ENCODE data around the gene NADSYN1. TPM values are rescaled to one million over a fixed set of nuclear protein-coding genes. Genes with fewer than 3 reads are reported as not detected.
A peak's percentile ranks its signal among the peaks of the same experiment; 100 is the strongest.

Gene NADSYN1
- total and polyA plus RNA-seq, 8 donors: 28.0 to 320 (median 65.2) TPM

GRCh38 chr11:71495286-71496230 is 42.6 kb downstream of the NADSYN1 start:
- no peak overlapping the region for H3K4me3 ChIP-seq
- no peaks in the 10 kb centered on the region for H3K9me3 ChIP-seq
- H3K4me1 ChIP-seq: peaks cover 0 to 4% (median 0%) of the 10 kb centered on the region in 4 donors
- WGBS, 5 donors: 95 to 97% (median 96%) methylated on average over 18 to 20 of the region's 20 CpGs
- intact Hi-C loops (cut with DNase I; ENCODE audit: low total_unique reads): no loop called here
- peaks cover 66 to 100% (median 99%) of the 10 kb centered on the region in 4 donors for H3K36me3 ChIP-seq
- no peak overlapping the region for H3K27ac ChIP-seq
- no peak for TF ChIP-seq EP300 (IDR thresholded peaks at IDR 0.05)
- no peak for TF ChIP-seq POLR2A (IDR thresholded peaks at IDR 0.05)
- TF ChIP-seq POLR2AphosphoS5 (IDR thresholded peaks at IDR 0.05): no peak
- TF ChIP-seq CTCF (IDR thresholded peaks at IDR 0.05): no peak
- DNase-seq: peak in 1 of 2 donors; percentile 22
- H3K27me3 ChIP-seq: no peaks in the 10 kb centered on the region

- Histone ChIP-seq H3K36me3 (peaks cover 62 to 100% (median 99%) of the 10 kb centered on the region in 4 donors), H3K4me1 (peaks cover 0 to 4% (median 0%) of the 10 kb centered on the region in 4 donors), H3K27me3 (no peaks in the 10 kb centered on the region), H3K27ac (no peak overlapping the region), H3K4me3 (no peak overlapping the region), H3K9me3 (no peaks in the 10 kb centered on the region)
- no peak for TF ChIP-seq POLR2A (IDR thresholded peaks at IDR 0.05)
- no peak for TF ChIP-seq EP300 (IDR thresholded peaks at IDR 0.05)
- no peak for TF ChIP-seq CTCF (IDR thresholded peaks at IDR 0.05)
- TF ChIP-seq POLR2AphosphoS5 (IDR thresholded peaks at IDR 0.05): no peak
- 96 to 99% (median 98%) methylated on average over 12 to 13 of the region's 13 CpGs for WGBS, 5 donors
- intact Hi-C loops (cut with DNase I; ENCODE audit: low total_unique reads): no loop called here
- peak in 1 of 2 donors; percentile 17 for DNase-seq
Measured at GRCh38 chr11:71496421-71496820, 43.4 kb downstream of the NADSYN1 start.

GRCh38 chr11:71498091-71498490 is 45.1 kb downstream of the NADSYN1 start:
- peak in 1 of 2 donors; percentile 23 for DNase-seq
- peaks cover 55 to 97% (median 95%) of the 10 kb centered on the region in 4 donors for H3K36me3 ChIP-seq
- WGBS, 5 donors: 93 to 98% (median 97%) methylated on average over 17 to 19 of the region's 19 CpGs
- no peaks in the 10 kb centered on the region for H3K27me3 ChIP-seq
- H3K9me3 ChIP-seq: no peaks in the 10 kb centered on the region
- TF ChIP-seq POLR2A (IDR thresholded peaks at IDR 0.05) (no peak), EP300 (IDR thresholded peaks at IDR 0.05) (no peak), POLR2AphosphoS5 (IDR thresholded peaks at IDR 0.05) (no peak), CTCF (IDR thresholded peaks at IDR 0.05) (no peak)
- H3K4me3 ChIP-seq: no peak overlapping the region
- intact Hi-C loops (cut with DNase I; ENCODE audit: low total_unique reads): no loop called here
- H3K27ac ChIP-seq: no peak overlapping the region
- peaks cover 0 to 4% (median 0%) of the 10 kb centered on the region in 4 donors for H3K4me1 ChIP-seq

GRCh38 chr11:71499125-71499524 is 46.1 kb downstream of the NADSYN1 start:
- H3K36me3 ChIP-seq: peaks cover 55 to 97% (median 95%) of the 10 kb centered on the region in 4 donors
- 79 to 89% (median 82%) methylated on average over 13 of the region's 13 CpGs for WGBS, 5 donors
- no peaks in the 10 kb centered on the region for H3K9me3 ChIP-seq
- H3K4me3 ChIP-seq: no peak overlapping the region
- H3K27ac ChIP-seq: no peak overlapping the region
- intact Hi-C loops (cut with DNase I; ENCODE audit: low total_unique reads): no loop called here
- peaks cover 0 to 4% (median 0%) of the 10 kb centered on the region in 4 donors for H3K4me1 ChIP-seq
- TF ChIP-seq POLR2A (IDR thresholded peaks at IDR 0.05) (no peak), EP300 (IDR thresholded peaks at IDR 0.05) (no peak), CTCF (IDR thresholded peaks at IDR 0.05) (no peak), POLR2AphosphoS5 (IDR thresholded peaks at IDR 0.05) (no peak)
- no peaks in the 10 kb centered on the region for H3K27me3 ChIP-seq
- peak in 1 of 2 donors; percentile 14 for DNase-seq

All from stomach (tissue), 9 donors.